K562 (cell line): ENCODE measurements around the gene SLC35B4. TPM values are rescaled to one million over a fixed set of nuclear protein-coding genes. Genes with fewer than 3 reads are reported as not detected.

Experiments used
- HDAC6 ChIP-seq: IDR thresholded peaks from 2 replicates; pipeline ENCODE4 v1.6.1; 2012; ENCODE audit warnings: low read depth, mild to moderate bottlenecking, control low read depth, inconsistent platforms, low read length, moderate library complexity
- NBN ChIP-seq: fragments of 450-650 bp; IDR thresholded peaks from 2 replicates; pipeline ENCODE4 v1.6.1; 2016; ENCODE audit warnings: low read depth, mild to moderate bottlenecking
- SAFB2 ChIP-seq: fragments of 200-400 bp; formaldehyde crosslinking; IDR thresholded peaks from 2 replicates; pipeline ENCODE4 v1.6.1; 2018; ENCODE audit warnings: borderline replicate concordance, low read length, low read depth, moderate library complexity; ENCODE audit not compliant: severe bottlenecking
- XRCC4 ChIP-seq: IDR thresholded peaks from one replicate; pipeline ENCODE4 v1.6.1; 2011; ENCODE audit not compliant: insufficient read depth, insufficient read length; ENCODE audit errors: extremely low read depth
- ZNF174 ChIP-seq: fragments of 250-450 bp; sonication (Bioruptor Pico); IDR thresholded peaks from 2 replicates; pipeline ENCODE4 v1.4.0; 2020; ENCODE audit warnings: mild to moderate bottlenecking
- ZNF217 ChIP-seq: sonication (generic); formaldehyde crosslinking; IDR thresholded peaks from 2 replicates; pipeline ENCODE4 v1.8.0; 2022; ENCODE audit warnings: mild to moderate bottlenecking, missing genetic modification reagents
- ZNF324 ChIP-seq: fragments of 250-450 bp; sonication (Bioruptor Pico); IDR thresholded peaks from 2 replicates; pipeline ENCODE4 v1.4.0; 2020; ENCODE audit warnings: mild to moderate bottlenecking
- ZNF778 ChIP-seq: fragments of 450-650 bp; formaldehyde crosslinking; IDR thresholded peaks from 2 replicates; pipeline ENCODE4 v1.4.0; 2020; ENCODE audit warnings: mild to moderate bottlenecking, moderate library complexity
- polyA plus RNA-seq, 8 experiments: library from polyadenylated mRNA; depleted of rRNA in 4 of 8; stranded (reverse) in 5 of 8; unstranded in 3 of 8; fragments of >200 nt; fragmentation: Nextera tagmentation in 2 of 8; fragmentation: Illumina TruSeq in 1 of 8; extraction: Ambion mirVana in 2 of 8; extraction: Trizol in 1 of 8; gene quantifications; 2 replicates each; pipeline versions ENCODE4 v1.2.1 to v1.2.3, GENCODE V29; 2011 to 2014; ENCODE audit warnings: inconsistent platforms in 1 of 8, missing spikeins in 1 of 8
- total RNA-seq, 7 experiments: library from RNA; depleted of rRNA in 6 of 7; stranded (reverse); fragments of >200 nt in 6 of 7; fragmentation: Illumina TruSeq in 2 of 7; extraction: Trizol in 2 of 7; gene quantifications; 2 replicates each; pipeline versions ENCODE4 v1.2.1 to v1.2.3, GENCODE V29; 2011 to 2021; ENCODE audit warnings: low replicate concordance in 1 of 7
- TF ChIP-seq, protein P1 (sequence below): fragments of 450-650 bp; formaldehyde crosslinking; IDR thresholded peaks from 2 replicates; pipeline ENCODE4 v1.4.0; 2020; ENCODE audit warnings: mild to moderate bottlenecking, moderate library complexity
- TF ChIP-seq, protein P2 (sequence below): fragments of 450-650 bp; IDR thresholded peaks from 2 replicates; pipeline ENCODE4 v1.6.1; 2016; ENCODE audit warnings: missing biosample characterization, missing genetic modification characterization
- TF ChIP-seq, protein P3 (sequence below), 2 experiments: fragments of 450-650 bp in 1 of 2; IDR thresholded peaks; 2 replicates each; pipeline ENCODE4 v1.6.1; 2011 to 2017; ENCODE audit warnings: low read depth in 2 of 2, antibody characterized with exemption in 1 of 2, borderline replicate concordance in 1 of 2, low read length in 1 of 2, mild to moderate bottlenecking in 1 of 2, mixed read lengths in 1 of 2; ENCODE audit not compliant: control insufficient read depth in 1 of 2
- TF ChIP-seq, protein P4 (sequence below): fragments of 200-800 bp; sonication (Bioruptor generic); IDR thresholded peaks from 2 replicates; pipeline ENCODE4 v1.6.1; 2017; ENCODE audit warnings: missing genetic modification characterization, missing compliant biosample characterization
- TF ChIP-seq, protein P5 (sequence below): fragments of 250-450 bp; sonication (Bioruptor Pico); IDR thresholded peaks from 2 replicates; pipeline ENCODE4 v1.4.0; 2020; ENCODE audit warnings: mild to moderate bottlenecking, moderate library complexity, borderline replicate concordance
- TF ChIP-seq, protein P6 (sequence below): fragments of 250-450 bp; sonication (Bioruptor Pico); IDR thresholded peaks from 2 replicates; pipeline ENCODE4 v1.9.0; 2021; ENCODE audit warnings: mild to moderate bottlenecking

SLC35B4 gene
- total and polyA plus RNA-seq, 9 of the 15 experiments (the other 6 are each of a cell fraction or from before 2014, with no cell fraction given) = 6.1 to 34.9 (median 17.6) TPM

DNA sequence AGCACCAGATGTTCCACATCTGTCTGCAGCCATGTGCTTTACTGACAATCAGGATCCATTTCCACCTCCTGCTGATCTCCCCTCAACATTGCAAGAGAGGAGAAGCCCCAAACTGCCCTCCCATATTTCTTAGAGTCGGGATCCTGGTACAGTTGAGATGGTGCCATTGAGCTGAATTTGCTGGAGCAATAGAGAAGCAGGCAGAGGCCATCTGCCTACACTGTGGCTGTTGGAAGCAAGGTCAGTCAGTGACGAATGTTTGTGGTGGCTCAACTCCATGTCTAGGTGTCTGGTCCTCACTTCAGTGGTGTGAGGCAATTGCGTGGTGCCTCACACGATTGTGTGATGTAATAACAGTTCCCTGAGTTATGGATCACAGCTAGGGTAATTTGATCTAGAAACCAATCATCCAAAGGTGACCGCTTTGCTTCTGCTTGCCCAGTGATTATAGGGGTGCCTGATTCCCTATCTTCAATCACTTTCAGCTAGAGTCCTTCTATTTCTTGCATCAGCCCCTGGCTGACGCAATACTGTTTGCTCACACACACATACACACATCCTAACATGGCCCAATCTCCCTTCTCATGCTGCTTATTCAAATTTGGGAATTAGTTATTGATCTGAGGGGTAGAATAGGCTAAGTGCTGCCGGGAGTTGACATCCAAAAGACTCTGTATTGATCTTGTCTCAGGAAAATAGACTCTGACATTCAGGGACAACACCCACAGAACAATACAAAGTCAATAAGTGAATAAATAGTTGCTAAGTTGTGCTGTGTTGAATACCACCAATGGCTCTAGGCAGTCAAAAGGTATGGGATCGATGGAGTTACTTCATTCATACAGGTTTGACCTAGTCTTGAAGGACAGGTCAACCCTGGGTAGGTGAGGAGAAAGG lies 46.1 kb upstream of the SLC35B4 start (continued):
- TF ChIP-seq, protein P1, sequence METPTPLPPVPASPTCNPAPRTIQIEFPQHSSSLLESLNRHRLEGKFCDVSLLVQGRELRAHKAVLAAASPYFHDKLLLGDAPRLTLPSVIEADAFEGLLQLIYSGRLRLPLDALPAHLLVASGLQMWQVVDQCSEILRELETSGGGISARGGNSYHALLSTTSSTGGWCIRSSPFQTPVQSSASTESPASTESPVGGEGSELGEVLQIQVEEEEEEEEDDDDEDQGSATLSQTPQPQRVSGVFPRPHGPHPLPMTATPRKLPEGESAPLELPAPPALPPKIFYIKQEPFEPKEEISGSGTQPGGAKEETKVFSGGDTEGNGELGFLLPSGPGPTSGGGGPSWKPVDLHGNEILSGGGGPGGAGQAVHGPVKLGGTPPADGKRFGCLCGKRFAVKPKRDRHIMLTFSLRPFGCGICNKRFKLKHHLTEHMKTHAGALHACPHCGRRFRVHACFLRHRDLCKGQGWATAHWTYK = no peak; the same call in 1 of the 2 replicates
- TF ChIP-seq, protein P2, sequence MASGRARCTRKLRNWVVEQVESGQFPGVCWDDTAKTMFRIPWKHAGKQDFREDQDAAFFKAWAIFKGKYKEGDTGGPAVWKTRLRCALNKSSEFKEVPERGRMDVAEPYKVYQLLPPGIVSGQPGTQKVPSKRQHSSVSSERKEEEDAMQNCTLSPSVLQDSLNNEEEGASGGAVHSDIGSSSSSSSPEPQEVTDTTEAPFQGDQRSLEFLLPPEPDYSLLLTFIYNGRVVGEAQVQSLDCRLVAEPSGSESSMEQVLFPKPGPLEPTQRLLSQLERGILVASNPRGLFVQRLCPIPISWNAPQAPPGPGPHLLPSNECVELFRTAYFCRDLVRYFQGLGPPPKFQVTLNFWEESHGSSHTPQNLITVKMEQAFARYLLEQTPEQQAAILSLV = peak; percentile 96
- TF ChIP-seq, protein P3, sequence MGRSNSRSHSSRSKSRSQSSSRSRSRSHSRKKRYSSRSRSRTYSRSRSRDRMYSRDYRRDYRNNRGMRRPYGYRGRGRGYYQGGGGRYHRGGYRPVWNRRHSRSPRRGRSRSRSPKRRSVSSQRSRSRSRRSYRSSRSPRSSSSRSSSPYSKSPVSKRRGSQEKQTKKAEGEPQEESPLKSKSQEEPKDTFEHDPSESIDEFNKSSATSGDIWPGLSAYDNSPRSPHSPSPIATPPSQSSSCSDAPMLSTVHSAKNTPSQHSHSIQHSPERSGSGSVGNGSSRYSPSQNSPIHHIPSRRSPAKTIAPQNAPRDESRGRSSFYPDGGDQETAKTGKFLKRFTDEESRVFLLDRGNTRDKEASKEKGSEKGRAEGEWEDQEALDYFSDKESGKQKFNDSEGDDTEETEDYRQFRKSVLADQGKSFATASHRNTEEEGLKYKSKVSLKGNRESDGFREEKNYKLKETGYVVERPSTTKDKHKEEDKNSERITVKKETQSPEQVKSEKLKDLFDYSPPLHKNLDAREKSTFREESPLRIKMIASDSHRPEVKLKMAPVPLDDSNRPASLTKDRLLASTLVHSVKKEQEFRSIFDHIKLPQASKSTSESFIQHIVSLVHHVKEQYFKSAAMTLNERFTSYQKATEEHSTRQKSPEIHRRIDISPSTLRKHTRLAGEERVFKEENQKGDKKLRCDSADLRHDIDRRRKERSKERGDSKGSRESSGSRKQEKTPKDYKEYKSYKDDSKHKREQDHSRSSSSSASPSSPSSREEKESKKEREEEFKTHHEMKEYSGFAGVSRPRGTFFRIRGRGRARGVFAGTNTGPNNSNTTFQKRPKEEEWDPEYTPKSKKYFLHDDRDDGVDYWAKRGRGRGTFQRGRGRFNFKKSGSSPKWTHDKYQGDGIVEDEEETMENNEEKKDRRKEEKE (IDR thresholded peaks at IDR 0.05; ENCODE audit: borderline replicate concordance in 1 of 2, control insufficient read depth in 1 of 2, low read depth in 2 of 2, low read length in 1 of 2) = no peak
- TF ChIP-seq, protein P4, sequence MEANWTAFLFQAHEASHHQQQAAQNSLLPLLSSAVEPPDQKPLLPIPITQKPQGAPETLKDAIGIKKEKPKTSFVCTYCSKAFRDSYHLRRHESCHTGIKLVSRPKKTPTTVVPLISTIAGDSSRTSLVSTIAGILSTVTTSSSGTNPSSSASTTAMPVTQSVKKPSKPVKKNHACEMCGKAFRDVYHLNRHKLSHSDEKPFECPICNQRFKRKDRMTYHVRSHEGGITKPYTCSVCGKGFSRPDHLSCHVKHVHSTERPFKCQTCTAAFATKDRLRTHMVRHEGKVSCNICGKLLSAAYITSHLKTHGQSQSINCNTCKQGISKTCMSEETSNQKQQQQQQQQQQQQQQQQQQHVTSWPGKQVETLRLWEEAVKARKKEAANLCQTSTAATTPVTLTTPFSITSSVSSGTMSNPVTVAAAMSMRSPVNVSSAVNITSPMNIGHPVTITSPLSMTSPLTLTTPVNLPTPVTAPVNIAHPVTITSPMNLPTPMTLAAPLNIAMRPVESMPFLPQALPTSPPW (CRISPR knock-in tag) = no peak; the same call in 1 of the 2 replicates
- TF ChIP-seq, protein P5, sequence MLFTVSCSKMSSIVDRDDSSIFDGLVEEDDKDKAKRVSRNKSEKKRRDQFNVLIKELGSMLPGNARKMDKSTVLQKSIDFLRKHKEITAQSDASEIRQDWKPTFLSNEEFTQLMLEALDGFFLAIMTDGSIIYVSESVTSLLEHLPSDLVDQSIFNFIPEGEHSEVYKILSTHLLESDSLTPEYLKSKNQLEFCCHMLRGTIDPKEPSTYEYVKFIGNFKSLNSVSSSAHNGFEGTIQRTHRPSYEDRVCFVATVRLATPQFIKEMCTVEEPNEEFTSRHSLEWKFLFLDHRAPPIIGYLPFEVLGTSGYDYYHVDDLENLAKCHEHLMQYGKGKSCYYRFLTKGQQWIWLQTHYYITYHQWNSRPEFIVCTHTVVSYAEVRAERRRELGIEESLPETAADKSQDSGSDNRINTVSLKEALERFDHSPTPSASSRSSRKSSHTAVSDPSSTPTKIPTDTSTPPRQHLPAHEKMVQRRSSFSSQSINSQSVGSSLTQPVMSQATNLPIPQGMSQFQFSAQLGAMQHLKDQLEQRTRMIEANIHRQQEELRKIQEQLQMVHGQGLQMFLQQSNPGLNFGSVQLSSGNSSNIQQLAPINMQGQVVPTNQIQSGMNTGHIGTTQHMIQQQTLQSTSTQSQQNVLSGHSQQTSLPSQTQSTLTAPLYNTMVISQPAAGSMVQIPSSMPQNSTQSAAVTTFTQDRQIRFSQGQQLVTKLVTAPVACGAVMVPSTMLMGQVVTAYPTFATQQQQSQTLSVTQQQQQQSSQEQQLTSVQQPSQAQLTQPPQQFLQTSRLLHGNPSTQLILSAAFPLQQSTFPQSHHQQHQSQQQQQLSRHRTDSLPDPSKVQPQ (CRISPR knock-in tag) = no peak
- TF ChIP-seq, protein P6, sequence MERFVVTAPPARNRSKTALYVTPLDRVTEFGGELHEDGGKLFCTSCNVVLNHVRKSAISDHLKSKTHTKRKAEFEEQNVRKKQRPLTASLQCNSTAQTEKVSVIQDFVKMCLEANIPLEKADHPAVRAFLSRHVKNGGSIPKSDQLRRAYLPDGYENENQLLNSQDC (CRISPR knock-in tag) = no peak
- TF ChIP-seq ZNF778 = no peak
- no peak for TF ChIP-seq HDAC6
- no peak for TF ChIP-seq ZNF324
- TF ChIP-seq ZNF217 = no peak
- no peak for TF ChIP-seq SAFB2
- peak; percentile 23; the same call in 1 of the 2 replicates for TF ChIP-seq NBN
- no peak for TF ChIP-seq XRCC4
- no peak for TF ChIP-seq ZNF174 (CRISPR knock-in tag)
